Measurements from ENCODE around the gene FGF4. TPM values are rescaled to one million over a fixed set of nuclear protein-coding genes. Genes with fewer than 3 reads are reported as not detected.

FGF4 gene
- total RNA-seq, 1 donor from 2014 or later, result 9.2 TPM

DNA sequence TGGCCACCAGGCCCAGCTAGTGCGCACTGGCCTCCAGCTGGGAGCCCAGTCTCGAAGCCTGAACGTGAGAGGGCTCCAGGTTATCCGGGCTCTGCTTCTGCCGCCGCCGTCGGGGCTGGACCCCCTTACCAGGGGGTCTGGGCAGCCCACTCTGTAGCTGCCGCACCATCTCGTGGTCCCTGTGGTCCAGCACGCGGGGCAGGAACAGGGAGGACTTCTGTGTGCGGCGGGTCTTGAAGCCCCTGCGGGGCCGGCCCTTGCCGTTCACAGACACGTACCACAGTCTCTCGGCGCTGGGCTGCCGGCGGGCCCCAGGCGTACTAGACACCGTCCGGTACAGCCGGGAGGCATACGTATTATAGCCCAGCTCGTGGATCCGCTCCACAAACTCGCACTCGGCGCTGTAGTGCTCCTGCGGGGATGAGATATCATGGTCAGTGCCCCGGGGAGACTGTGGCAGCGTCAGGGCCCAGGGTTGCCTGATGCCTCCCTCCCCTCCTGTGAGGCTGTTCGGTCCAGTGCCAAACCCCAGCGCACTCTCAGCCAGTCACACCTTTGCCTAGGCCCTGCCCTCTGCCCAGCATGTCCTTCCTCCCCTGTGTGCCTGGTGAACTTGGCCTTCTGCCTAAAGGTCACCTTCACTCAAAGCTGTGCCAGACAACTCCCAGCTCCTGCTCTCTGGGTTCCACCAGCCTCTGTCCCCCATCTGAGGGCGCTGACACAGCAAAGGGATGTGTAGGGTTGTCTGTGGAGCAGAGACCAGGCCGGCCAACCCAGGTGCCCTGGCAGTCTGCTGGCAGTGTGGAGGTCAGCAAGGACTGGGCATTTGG, 35.4 kb upstream of the FGF4 start:
- intact Hi-C loops (cut with DNase I), result no loop called here

GRCh38 chr11:69808667-69809086, 33.5 kb upstream of the FGF4 start:
- intact Hi-C loops (cut with DNase I), result no loop called here
- ATAC-seq (no peak), DNase-seq (ENCODE audit: low spot score) (no peak)

More for the DNA sequence above, 35.4 kb upstream of the FGF4 start:
- DNase-seq (ENCODE audit: low spot score) (no peak), ATAC-seq (no peak)

DNA sequence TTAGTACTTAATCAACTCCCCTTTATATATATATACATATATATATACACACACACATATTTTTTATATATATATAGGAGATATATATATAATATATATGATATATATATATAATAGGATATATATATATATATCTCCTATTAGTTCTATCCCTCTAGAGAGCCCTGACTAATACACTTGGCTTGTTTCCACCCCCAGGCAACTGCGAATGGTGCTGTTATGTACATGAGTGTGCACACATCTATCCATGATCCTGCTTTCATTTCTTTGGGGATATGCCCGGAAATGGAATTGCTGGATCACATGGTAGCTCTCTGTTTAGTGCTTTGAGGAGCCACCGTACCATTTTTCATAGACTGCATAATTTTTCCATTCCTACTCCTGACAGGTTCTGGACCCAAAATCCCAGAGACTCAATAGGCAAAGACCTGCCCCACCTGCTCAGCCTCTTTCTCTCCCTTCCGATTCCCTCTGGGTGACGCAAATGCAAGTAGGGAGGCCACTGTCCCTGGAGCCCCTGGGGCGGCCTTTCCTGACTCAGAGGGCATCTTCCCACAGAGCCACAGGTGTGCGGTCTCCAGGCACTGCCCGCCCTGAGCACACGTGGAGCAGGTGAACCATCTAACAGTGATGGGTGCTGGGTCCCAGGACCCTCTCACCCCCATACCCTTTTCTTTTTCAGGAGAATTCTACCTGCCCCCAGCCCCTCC, 32.1 kb upstream of the FGF4 start:
- no peak for ATAC-seq
- intact Hi-C loops (cut with DNase I), result no loop called here
- DNase-seq (ENCODE audit: low spot score), result no peak

GRCh38 chr11:69804769-69805508, 29.8 kb upstream of the FGF4 start:
- ATAC-seq, result no peak
- no peak for DNase-seq (ENCODE audit: low spot score)
- intact Hi-C loops (cut with DNase I), result no loop called here

DNA sequence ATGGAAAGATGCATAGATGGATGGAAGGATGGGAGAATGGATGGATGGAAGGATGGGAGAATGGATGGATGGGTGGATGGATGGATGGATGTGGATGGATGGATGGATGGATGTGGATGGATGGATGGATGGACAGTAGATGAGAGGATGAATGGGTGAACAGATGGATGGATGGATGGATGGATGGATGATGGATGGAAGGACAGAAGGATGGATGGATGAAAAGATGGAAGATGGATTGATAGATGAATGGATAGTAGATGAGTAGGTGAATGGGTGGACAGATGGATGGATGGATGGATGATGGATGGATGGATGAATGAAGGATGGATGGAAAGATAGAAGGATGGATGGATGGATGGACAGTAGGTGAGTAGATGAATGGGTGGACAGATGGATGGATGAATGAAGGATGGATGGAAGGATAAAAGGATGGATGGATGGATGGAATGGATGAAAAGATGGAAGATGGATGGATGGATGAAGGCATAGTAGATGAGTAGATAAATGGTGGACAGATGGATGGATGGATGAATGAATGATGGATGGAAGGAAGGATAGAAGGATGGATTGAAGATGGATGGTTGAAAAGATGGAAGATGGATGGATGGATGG, 28.6 kb upstream of the FGF4 start:
- DNase-seq (ENCODE audit: low spot score) (no peak), ATAC-seq (no peak)
- intact Hi-C loops (cut with DNase I), result no loop called here

DNA sequence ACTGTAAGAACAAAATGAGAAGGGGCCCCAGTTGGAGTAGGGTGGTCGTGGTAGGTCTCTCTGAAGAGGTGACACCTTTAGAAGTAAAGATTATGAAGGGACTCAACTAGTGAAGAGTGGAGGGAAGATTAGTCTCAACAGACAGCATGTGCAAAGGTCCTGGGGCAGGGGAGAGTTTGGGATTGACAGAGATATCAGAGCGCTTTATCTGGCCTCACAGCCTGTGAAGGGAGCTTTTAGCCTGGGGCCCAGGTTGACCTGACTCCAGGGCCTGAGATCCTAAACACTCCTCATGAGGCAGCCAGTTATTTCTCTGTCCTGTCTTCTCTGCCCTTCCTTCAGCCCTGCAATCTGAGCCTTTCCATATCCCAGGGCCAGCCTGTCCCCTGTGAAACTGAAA, 27.9 kb upstream of the FGF4 start:
- intact Hi-C loops (cut with DNase I), result no loop called here
- no peak for ATAC-seq
- no peak for DNase-seq (ENCODE audit: low spot score)

DNA sequence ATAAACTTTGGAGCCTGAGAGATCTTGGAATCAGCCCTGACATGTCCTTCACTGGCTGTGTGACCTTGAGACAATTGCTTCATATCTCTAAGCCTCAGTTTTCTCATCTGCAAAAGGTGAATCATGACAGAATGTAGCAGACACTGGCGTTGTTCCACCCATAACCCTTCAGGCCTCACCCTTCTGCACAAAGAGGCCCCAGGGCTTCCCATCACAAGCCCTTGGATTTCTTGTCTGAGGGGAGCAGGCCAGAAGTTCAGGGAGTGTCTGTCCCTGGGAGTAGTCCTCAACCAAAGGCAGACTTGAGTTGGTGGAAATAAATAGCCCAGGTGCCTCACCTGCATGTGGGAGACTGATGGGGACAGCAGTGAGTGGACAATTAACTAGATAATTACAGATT, 27.4 kb upstream of the FGF4 start:
- ATAC-seq, result no peak

DNA sequence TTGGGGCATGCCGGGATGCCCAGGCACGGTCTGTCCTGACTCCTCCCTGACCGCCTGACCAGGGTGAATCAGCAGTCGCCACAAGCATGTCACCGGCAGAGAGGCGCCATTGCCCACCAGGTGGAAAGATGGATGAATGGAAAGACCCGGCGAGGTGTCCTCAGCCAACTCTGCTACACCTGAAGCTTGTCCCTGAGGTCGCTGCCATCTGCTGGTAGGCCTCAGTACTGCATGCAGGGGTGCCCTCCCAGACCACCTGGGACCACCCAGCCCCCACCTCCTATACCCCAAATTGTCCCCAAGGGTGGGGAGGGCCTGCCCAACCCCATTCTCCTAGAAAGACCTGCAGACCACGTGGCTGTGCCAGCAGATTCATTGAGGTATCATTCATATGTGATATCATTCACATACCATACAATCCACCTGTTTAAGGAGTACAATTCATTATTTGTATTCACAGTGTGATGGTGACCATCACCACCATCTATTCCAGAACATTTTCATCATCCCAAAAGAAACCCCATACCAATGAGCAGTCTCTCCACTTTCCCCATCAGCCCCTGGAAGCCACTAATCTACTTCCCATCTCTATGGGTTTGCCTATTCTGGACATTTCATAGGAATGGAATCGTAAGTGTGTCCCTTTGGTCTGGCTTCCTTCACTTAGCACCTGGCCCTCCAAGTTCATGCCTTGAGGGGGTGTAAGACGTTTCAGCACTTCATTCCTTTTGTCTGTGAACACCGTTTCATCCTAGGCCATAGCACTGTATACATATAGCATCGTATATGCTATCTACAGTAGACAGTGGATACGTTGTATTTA, 26.6 kb upstream of the FGF4 start:
- intact Hi-C loops (cut with DNase I), result no loop called here
- ATAC-seq, result no peak
- no peak for DNase-seq (ENCODE audit: low spot score)

More for the DNA sequence above, 27.4 kb upstream of the FGF4 start:
- intact Hi-C loops (cut with DNase I), result no loop called here
- DNase-seq (ENCODE audit: low spot score), result no peak

- intact Hi-C loops (cut with DNase I), result no loop called here
- DNase-seq (ENCODE audit: low spot score) (no peak), ATAC-seq (no peak)
These were observed 25.1 kb upstream of the FGF4 start for GRCh38 chr11:69800278-69800677.

DNA sequence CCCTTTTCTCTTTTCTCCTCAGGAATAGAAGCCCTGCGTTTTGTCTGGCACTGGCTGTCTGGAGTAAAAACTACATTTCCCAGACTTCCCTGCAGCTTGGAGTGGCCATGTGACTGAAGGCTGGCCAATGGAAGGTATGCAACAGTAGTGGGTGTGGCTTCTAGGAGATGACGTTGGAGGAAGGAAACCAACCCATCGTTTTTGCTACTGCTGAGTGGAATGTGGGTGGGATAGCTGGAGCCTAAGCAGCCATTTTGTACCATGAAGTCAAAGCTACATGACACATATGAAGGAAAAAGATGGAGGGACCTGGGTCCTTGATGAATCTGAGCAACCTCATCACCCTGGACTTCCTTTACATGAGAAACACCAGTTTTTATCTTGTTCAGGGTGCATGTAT, 24.4 kb upstream of the FGF4 start:
- intact Hi-C loops (cut with DNase I), result no loop called here
- DNase-seq (ENCODE audit: low spot score), result no peak
- ATAC-seq, result no peak

GRCh38 chr11:69799097-69799496, 24.0 kb upstream of the FGF4 start:
- no peak for DNase-seq (ENCODE audit: low spot score)
- intact Hi-C loops (cut with DNase I), result no loop called here
- ATAC-seq, result no peak

DNA sequence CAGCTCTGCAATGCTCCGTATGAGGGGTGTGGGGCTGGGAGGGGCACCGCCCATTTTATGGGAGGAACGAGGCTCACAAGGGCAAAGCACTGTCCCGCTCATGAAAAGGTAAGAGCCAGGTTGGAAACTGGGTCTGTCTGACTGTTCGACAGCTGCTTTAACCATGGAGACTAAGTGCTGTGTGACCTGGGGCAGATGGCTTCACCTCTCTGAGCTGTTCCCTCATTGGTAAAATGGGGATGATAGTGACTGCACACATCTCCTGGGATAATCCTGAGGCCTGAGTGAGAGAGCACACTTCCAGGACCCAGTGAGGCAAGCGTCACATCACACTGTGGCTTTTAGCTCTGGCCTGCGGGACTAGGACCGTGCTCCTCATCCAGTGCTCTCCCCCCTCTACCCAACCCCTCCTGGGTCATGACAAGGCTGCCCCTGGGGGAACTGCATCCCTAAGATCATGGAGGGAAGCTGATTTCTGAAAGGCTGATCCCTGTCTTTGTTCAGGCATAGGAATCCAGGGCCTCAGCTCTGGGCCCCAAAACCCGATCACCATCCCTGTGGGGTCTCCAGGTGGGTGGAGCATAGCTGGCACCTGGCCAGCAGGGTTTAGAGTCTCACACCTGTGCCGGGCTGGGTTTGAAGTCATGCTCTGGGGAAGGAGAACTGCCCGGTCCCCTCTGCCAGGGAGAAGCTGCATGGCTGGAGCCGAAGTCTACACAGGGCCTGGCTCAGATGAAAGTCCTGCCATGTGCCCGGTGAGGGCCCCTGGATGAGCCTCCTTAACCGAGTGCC, 22.8 kb upstream of the FGF4 start:
- intact Hi-C loops (cut with DNase I), result no loop called here
- DNase-seq (ENCODE audit: low spot score) (no peak), ATAC-seq (no peak)

DNA sequence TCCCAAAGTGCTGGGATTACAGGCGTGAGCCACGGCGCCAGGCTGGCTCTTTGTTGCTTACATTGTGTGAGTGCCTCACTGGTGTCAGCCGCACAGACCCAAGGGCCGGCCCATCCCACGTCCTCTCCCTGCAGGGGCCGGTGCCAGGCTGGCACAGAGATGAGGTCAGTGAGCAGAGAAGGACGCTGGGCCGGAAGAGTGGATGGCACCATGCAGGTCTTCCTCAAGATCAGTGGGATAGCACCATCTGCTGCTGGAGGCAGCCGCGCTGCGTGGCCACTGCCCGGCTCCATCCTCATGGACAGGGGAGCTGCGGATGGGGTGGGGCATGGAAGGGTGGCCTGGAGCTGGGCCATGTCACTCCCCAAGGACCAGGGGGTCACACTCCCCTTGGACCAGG, 22.0 kb upstream of the FGF4 start:
- peak; percentile 61 for ATAC-seq
- intact Hi-C loops (cut with DNase I), result no loop called here
- no peak for DNase-seq (ENCODE audit: low spot score)

GRCh38 chr11:69796063-69796462, 20.9 kb upstream of the FGF4 start:
- DNase-seq (ENCODE audit: low spot score) (no peak), ATAC-seq (no peak)
- intact Hi-C loops (cut with DNase I), result no loop called here

DNA sequence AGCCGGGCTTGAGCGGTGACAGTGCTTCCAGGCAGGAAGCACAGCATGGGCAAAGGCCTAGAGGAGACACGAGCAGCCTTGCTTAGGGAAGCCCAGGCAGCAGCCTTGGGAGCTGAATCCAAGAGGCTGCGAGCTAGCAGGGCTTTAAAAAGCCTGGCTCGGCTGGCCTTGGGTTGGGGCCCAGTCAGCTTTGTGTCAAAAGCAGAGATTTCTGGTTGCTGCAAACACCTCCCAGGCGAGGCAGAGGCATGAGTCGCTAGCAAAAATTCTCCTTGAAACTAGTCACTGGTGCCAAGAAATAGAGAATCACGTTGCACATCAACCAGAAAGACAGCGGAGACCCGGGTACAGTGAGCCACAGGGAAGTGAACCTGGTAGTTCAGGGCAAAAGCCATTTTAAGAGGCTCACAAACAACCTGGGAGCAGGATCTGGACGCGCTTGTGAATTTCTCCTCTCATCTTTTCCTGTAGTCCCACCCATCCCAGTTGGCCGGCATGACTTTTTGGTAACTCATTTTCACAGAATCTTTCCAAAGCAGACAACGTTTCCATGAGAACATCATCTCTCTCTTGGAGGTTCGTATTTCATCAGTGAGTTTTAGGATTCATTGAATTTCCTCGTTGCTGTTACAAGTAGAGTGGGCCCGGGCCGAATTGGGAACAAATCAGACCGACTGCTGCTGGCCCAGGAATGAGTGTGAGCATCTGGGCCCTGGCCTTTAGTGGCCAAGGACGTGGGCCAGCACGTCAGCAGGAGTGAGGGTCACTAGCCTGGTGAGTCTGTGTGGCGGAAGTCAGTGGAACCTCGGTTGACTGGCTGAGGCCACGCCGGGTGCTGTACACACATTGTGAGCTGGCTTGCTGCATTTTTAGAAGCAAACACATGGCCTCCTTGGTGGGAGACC, 16.4 kb upstream of the FGF4 start:
- ATAC-seq, result peak; percentile 32
- DNase-seq (ENCODE audit: low spot score), result no peak
- intact Hi-C loops (cut with DNase I), result no loop called here

DNA sequence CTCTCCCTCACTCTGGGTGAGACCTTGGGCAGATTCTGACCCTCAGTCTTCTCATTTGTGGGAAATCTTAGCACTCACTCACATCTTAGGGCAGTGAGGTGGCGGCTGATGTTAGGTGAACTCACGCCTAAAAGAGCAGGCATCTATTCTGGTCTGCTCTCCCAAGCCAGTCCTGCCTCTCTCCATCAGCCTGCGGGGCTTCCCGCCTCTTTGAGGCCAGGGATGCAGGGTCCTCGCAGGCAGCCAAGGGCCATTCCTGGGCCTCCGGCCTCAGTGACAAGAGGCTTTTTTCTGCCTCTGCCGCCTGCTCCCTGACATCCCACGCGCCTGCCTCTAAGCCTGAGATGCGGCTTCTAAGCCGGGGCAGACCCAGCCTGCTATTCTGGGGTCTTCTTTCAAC, 13.8 kb upstream of the FGF4 start:
- ATAC-seq (no peak), DNase-seq (ENCODE audit: low spot score) (no peak)
- intact Hi-C loops (cut with DNase I), result no loop called here

DNA sequence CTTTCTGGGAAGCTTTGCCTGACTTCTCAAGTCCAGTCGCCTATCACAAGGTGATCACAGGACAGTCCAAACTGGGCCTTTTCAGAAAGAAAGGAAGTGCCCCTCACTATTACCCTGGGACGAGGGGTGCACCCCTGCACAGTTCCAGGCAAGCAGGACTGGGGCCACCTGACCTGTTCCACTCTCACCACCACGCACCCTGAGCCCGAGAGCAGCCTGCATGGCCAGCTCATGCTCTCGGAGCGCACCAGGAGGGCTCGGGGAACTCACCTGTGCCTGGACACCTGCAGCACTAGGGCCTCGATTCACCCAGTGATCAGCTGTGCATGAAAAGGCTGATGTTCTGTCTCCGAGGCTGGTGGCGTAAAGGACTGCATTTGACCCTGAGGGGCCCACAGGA, 12.8 kb upstream of the FGF4 start:
- ATAC-seq (no peak), DNase-seq (ENCODE audit: low spot score) (no peak)
- intact Hi-C loops (cut with DNase I), result no loop called here

All from sciatic nerve (tissue), 2 donors.